HG02852 (cell line): Measurements from ENCODE around the gene GRPR.
"Not testable (repeated sequence)": the region's sequence is repeated elsewhere in the genome, so short reads cannot be mapped to it uniquely, and the experiment has no call there.

Source experiments
- ATAC-seq: cut with Tn5 transposase; IDR thresholded peaks from one replicate; pipeline ENCODE4 v1.9.1; 2021; ENCODE audit warnings: mild to moderate bottlenecking, moderate library complexity; ENCODE audit not compliant: unreplicated experiment

The GRPR gene

DNA sequence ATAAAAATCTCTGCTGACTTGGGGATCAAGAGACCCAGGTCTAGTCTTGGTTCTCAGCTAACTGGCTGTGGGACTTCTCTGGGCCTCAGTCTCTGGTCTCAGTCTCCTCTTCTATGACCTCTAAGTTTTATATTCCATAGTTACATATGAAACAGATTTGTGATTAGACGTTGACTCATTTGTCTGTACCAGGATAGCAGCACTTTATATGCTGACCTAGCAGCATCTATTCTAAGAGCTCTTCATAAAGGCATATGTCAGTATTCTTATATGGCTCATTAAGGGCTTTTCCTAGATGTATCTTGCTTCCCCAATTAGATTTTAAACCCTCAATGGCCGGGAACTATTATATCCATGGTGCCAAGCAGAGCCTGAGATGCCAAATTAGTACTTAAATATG is 12.7 kb downstream of the GRPR start:
- no peak for ATAC-seq

DNA sequence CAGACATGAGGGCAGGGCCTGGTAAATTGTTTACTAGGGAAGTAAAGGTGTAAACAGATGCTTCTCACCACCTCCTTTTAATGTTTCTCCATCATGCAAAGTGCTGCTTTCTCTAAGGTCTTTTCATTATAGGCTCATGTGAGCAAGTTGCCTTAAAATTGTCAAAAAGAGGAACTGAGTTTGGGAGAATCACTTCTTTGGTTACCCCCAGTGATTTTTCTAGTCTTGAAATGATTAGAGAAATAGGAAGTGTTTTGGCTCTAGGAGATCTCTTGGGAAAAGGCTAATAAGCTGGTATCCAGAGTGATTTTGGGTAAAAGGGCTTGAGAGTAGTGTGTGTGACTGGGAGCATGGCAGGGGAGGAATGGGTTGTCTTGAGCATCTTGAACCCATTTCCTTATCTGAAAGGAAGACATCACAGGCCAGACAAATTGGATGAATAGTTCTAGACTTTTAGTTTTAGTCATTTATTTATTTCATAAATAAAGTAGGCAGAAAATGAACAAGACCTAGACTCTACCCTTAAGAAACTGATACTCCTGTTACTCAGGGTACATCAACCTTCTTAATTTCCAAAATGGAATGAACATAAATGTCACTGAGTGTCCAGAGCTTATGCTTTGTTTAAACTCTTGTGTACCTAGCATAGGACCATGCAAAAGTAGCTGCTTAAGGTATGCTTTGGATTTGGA is 14.2 kb downstream of the GRPR start:
- ATAC-seq: peak; percentile 76

DNA sequence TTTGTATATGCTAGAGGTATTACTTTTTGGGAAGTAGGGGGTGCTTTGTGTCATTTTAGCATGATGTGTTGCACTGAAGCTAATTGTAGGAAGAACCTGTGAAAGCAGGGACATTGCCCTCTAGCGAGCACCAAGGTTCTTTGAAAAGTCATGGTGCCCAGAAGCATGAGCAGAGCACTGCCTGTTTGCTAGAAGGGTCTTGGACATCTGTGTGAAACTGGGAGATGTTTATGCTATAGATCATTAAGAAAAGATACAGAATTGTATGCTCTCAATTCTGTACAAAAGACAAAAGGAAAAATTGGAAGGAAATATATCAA is 14.7 kb downstream of the GRPR start:
- peak; percentile 30 for ATAC-seq

DNA sequence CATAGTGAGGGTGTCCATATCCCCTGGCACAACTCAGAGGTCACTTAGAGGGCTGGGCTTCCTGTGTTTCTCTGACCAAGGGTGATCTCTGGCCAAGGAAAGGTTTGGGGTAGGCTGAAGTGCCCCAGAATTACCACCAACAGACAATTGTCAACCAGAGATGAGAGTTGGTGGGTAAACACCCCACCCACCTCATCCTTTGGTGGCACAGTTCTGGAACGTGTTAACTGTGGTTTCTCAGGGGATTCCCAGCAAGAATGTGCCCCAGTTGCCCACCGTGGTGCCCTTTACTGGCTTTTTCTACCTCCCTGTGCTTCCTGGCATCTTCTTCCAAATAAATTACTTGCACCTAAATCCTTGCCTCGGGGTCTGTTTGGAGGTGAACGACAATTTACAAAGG is 17.1 kb downstream of the GRPR start:
- ATAC-seq: no peak

DNA sequence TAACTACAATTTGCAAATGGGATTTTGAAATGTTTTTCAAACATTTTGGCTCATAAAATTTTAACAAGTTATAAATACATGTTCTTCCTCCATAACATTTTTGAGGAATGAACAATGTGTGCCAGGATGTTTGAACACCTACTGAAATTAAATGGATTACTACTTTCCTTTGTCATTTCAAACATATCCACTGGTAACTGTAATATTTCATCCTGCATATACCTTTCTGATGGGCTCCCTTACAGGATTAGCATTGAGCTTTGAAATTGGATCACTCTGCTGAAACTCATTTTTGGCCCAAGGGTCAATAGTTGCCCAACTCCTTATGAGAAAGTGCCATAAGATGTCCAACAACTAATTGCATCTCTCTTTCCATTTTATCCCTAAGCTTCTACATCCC is 17.6 kb downstream of the GRPR start:
- no peak for ATAC-seq

DNA sequence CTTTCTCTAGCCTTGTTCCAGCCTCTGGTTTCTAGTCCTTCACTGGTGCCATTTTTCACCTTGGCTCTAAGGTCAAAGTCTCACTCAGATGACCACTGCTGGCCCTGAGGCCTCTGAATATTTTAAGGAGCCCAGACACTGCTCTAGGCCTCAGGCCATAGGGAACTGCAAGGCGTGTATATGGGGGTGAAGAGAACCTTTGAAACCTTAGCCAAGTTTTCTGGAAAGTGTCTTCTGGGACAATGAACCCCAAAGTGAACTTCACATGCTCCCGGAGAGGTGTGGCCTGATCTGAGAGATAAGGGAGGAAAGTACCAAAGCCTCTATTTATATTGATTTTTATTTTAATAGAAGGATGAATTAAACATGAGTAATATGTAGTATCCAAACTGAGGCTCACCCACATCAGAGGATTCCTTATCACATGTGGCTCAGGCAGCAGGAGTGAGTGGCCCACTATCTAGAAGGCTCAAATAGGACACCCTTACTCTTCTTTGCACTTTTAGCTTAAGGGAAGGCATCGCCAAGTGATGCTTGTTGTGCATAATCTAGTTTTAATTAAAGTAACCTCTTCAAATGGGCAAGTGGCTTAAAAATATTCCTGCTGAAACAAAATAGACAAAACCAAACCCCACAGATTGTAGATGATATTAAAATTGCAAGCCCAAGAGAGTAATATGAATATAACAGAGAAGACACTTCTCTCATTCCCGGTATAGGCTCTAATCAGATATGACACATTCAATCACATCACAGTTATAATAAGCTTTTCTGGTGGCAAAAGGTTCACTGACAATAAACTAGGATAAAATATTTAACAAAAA is 18.3 kb downstream of the GRPR start:
- ATAC-seq: no peak

DNA sequence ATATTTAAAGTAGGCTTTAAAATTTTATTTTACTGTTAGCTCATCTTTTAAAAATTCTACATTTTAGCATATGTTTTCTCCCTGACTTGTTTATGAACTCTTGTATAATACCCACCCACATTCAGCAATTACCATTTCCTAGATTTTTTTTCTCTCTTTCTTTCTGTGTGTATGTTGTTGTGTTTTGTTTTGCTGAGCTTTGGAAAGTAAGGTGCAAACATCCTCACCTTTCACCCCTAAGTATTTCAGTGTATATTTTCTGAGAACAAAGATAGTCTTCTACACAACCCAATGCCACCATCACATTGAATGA is 18.8 kb downstream of the GRPR start:
- no peak for ATAC-seq

DNA sequence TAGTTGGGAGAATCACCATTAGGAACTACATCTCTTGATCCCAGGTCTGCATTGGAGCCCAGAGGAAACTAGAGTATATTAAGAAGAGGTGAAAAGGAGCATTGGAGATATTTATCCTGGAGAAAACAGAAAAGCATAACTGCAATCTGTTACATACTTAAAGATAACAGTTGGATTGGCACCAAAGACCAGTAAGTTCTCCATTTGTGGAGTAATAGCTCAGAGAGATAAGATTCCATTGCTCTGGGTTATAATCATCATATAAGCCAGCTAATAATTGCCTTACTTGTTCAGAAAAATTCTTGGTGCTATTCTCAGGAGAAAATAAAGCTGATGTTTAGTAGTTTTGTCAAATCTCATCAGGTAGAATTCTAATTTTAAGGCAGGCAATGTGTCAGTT is 20.6 kb downstream of the GRPR start:
- ATAC-seq: no peak

DNA sequence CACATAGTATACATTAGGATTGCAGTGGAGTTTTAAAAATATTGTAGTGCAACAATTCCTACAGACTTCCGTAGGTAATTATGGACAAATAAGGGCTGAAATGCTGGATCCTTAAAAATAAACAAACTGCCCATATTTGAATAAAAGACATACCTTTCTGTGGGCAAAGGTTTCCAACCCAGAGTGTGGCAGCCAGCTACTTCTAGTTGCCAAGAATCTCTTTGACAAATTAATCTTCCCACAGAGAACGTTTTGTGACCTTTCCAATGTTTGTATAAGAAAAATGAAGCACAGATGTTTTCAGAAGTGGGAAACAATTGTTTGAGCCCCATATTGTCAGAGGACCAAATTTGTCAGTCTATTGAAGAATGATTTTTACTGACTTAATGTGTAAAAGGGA is 21.1 kb downstream of the GRPR start:
- no peak for ATAC-seq

DNA sequence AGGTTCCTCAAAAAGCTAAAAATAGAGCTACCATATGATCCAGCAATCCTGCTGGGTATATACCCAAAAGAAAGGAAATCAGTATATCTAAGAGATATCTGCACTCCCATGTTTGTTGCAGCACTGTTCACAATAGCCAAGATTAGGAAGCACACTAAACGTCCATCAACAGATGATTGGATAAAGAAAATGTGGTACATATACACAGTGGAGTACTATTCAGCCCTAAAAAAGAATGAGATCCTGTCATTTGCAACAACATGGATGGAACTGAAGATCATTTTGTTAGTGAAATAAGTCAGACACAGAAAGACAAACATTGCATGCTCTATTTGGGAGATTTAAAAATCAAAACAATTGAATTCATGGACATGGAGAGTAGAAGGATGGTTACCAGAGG is 21.7 kb downstream of the GRPR start:
- not testable (repeated sequence) for ATAC-seq

DNA sequence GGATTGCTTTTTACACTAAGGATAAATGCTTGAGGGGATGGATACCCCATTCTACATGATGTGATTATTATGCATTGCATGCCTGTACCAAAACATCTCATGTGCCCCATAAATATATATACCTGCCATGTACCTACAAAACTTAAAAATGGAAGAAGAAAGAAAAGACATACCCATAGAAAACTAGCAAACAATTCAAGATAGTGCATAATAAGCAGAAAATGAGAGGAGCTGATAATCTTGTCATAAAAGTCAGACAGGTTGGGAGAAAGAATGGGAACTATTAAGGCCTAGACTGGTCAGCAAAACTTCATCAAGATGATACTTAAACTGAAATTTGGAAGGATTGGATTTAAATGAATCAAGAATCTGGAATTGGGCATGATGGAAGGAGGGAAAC is 22.3 kb downstream of the GRPR start:
- ATAC-seq: no peak

DNA sequence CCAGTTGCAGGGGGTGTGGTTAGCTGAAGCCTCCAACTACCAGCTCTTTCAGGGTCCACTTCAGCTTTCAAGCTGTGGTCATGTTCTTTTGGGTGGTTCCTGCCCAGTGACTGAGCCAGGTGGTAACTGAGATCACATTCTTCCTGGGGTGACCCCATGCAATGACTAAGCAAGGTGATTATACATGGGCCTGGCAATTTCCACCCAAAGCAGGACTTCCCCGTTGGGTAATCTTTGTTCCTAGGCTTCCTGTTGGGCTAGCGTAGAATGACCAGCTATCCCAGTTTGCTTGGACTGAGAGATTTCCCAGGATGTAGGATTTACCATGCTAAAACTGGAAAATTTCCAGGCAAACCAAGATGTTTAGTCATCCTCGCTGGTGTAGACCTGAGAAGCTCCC is 25.5 kb downstream of the GRPR start:
- ATAC-seq: no peak

DNA sequence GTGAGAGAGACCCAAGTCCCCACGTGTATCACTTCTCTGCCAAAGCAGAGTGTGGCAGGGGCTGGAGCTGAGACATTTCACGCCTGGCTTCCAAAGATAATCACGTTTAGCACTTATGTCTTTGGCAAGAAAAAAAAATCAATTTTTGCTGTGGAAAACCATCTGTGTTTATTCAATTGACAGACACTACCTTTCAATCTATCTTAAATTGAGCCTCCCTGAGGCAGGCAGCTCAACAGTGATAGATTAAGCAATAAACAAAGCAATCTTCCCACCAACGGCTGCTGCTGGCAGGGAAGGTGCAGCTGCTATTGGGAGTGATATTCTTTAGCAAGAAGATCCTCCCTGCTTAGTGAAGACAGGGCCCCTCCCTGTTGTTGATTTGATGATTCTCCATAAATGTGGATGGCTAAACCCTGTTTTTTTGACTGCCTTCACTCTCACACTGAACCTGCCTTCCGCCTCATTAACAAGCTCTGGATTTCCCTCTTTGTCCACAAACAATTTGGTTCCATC is 32.3 kb downstream of the GRPR start:
- no peak for ATAC-seq

DNA sequence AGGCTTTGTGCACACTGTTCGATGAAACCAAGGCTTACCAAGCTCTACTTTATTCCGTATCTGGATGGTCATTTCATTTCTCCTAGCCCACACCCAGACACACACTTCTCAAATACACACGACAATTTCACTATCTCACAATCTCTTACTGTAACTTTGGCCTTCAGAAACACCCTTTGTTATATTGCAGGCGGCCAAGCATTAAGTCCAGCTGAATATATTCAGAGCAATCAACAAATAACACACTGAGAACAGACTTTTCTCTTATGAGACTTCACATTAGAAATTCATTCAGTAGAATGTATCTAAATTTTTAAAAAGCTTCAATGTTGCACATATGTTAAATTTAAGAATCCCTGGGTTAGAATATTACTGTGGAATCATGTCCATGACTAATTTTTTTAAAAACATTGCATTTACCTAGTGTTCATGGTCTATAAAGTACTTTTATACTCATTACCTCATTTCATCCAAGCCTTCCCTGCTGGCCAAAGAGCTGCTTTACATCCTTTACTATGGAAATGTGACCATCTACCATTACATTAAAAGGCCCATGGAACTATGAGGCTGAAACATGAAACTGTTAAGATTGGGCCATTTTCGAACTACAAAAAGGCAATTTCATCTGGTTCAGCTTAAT is 33.4 kb downstream of the GRPR start:
- no peak for ATAC-seq

DNA sequence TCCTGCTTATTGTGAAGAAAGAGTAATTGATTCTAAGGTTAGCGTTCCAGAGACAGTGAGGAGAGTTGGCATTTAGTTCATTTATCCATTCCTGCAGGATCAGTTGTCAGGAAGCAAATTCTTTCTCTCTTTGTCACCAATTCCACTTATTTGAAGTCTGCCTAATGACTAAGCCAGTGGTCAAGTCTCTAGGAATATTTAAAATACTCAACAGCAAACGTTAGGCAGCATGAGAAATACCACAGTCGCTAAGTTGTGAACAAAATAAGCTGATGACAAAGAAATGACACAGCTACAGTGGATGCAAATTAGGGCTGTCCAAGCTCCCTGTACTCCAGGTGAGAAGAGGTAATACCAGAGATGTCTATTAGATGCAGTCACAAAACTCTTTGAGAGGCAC is 37.4 kb downstream of the GRPR start:
- no peak for ATAC-seq

DNA sequence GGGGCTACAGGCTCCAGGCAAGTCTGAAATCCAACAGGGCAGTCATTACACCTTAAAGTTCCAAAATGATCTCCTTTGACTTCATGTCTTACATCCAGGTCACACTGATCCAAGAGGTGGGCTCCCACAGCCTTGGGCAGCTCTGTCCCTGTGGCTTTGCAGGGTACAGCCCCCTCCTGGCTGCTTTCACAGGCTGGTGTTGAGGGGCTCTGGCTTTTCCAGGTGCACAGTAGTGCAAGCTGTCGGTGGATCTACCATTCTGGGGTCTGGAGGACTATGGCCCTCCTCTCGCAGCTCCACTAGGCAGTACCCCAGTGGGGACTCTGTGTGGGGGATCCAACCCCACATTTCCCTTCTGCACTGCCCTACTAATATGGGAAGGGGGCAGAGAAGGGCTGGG is 37.8 kb downstream of the GRPR start:
- ATAC-seq: not testable (repeated sequence)

DNA sequence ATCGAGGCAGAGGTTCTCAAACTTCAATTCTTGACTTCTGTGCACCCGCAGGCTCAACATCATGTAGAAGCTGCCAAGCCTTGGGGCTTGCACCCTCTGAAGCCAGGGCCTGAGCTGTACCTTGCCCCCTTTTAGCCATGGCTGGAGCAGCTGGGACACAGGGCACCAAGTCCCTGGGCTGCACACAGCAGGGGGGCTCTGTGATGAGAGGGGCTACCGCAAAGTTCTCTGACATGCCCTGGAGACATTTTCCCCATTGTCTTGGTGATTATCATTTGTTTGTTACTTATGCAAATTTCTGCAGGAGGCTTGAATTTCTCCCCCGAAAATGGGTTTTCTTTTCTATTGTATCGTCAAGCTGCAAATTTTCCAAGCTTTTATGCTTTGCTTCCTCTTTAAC is 39.0 kb downstream of the GRPR start:
- no peak for ATAC-seq

DNA sequence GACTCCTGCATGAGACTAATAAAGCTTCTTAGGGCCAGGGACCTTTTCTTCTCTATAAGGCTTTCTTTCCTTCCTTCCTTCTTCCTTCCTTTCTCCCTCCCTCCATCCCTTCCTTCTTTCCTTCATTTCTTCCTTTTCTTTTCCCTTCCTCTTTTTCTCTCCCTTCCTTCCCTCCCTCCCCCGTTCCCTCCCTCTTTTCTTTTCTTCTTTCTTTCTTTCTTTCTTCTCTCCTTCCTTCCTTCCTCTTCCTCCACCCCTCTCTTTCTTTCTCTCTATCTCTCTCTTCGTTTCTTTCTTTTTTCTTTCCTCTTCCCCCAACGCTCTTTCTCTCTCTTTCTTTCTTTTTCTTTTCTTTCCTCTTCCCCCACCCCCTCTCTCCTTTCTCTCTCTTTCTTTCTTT is 41.4 kb downstream of the GRPR start:
- ATAC-seq: no peak

DNA sequence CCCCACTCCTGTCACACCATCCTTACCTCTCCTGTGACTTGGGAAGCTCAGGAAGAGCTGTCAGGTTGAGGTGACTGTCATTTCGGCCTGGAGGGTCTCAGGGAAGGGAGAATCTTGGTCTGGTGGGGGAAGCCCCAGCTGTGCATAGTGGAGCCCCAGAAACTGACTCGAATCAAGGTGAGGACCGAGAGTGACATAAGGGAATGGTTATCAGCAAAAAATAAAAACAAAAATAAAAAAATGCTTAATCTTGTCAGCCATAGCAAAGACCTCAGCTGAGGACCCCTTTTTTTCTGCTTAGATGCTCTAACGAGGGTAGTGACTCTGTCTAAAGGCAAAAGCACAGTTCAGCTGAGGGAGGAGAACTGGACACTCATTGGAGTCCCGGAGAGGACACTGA is 43.8 kb downstream of the GRPR start, which contains the start of gene MAGEB17:
MAGEB17 (plus strand) TSS at position 301 of the 400 bp plus-strand sequence. CDS start 2,902 bp downstream, outside the sequence.
- no peak for ATAC-seq

DNA sequence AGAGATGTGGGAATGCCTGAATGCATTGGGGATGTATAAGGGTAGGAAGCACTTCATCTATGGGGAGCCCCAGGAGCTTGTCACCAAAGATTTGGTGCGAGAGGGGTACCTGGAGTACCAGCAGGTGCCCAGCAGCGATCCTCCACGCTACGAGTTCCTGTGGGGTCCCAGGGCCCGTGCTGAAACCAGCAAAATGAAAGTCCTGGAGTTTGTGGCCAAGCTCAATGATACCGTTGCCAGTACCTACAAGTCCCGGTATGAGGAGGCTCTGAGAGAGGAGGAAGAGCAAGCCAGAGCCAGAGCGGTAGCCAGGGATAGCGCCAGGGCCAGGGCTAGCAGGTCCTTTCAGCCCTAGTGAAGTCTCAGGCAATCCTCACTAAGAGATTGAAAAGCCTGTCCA is 47.7 kb downstream of the GRPR start:
- ATAC-seq: no peak

DNA sequence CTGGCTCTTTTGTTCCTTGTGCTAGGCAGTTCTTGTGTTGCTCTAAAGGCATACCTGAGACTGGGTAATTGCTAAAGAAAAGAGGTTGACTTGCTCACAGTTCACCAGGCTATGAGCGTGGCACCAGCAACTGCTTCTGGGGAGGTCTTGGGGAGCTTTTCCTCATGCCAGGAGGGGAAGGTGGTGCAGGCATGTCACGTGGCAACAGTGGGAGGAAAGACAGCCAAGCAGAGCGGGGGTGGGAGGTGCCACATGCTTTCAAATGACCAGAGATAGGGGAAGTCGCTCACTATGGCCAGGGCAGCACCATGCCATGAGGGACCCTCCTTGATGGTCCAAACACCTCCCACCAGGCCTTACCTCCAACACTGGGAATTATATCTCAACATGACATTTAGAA is 48.6 kb downstream of the GRPR start:
- ATAC-seq: no peak

DNA sequence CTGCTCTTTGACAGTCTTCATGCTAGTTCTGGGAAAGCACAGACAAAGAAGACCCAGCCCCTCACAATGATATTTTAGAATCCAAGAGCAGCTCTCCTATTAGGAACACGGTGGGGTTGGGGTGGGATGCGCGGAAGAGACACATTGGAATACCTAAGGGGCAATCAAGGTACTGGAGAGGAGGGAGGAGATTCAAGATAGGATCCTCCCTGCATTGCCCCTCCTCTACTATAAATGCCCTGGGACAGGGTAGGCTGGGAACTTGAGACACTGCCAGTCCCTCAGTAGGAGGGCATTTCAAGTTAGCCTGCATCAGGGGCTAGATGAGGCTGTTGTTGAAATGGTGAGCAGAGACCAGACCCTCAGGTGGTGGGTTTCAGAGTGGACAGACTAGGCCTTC is 49.0 kb downstream of the GRPR start:
- no peak for ATAC-seq
